Sigmoid colon (tissue), 7 donors: Measurements from ENCODE around the gene POC1B. TPM values are rescaled to one million over a fixed set of nuclear protein-coding genes. Genes with fewer than 3 reads are reported as not detected.
A peak's percentile ranks its signal among the peaks of the same experiment; 100 is the strongest.

Experiments used
- DNase-seq: peaks from one replicate; pipeline ENCODE4 v3.0.0-alpha.2; 2019
- H3K27ac ChIP-seq, 4 donors: fragments of 200-600 bp; sonication (generic); one replicate each; pipeline ENCODE4 v1.5.1; 2016 to 2019; ENCODE audit warnings: mild to moderate bottlenecking in 1 of 4
- H3K27me3 ChIP-seq, 3 donors: fragments of 200-600 bp; sonication (generic); one replicate each; pipeline ENCODE4 v1.5.1; 2019; ENCODE audit warnings: mild to moderate bottlenecking in 1 of 3
- H3K36me3 ChIP-seq, 4 donors: fragments of 200-600 bp; sonication (generic); one replicate each; pipeline ENCODE4 v1.5.1; 2016 to 2019
- H3K4me1 ChIP-seq, 4 donors: fragments of 200-600 bp; sonication (generic); one replicate each; pipeline ENCODE4 v1.5.1; 2017 to 2019
- H3K4me3 ChIP-seq, 4 donors: fragments of 200-600 bp; sonication (generic); one replicate each; pipeline ENCODE4 v1.5.1; 2017 to 2019; ENCODE audit warnings: mild to moderate bottlenecking in 2 of 4, moderate library complexity in 1 of 4
- H3K9me3 ChIP-seq, 4 donors: fragments of 200-600 bp in 3 of 4; sonication (generic) in 3 of 4; one replicate each; pipeline versions ENCODE4 v1.5.1 to v1.6.1; 2013 to 2019
- EP300 ChIP-seq, 4 donors: sonication (generic); formaldehyde crosslinking; IDR thresholded peaks; one replicate each; pipeline ENCODE4 v1.6.1; 2017; ENCODE audit warnings: antibody characterized with exemption in 4 of 4
- POLR2A ChIP-seq, 2 donors: fragments of 450-650 bp; IDR thresholded peaks; one replicate each; pipeline ENCODE4 v1.6.1; 2016; ENCODE audit warnings: antibody characterized with exemption in 2 of 2, mild to moderate bottlenecking in 2 of 2, moderate library complexity in 2 of 2
- POLR2AphosphoS5 ChIP-seq, 4 donors: sonication (generic); formaldehyde crosslinking; IDR thresholded peaks; one replicate each; pipeline ENCODE4 v1.6.1; 2017; ENCODE audit warnings: antibody characterized with exemption in 4 of 4
- WGBS, 2 donors: extraction: QIAGEN DNeasy Blood & Tissue Kit; methylation state at CpG; one replicate each; pipeline ENCODE4 v1.1.7; 2013; 5-methylcytosine and 5-hydroxymethylcytosine counted together
- intact Hi-C: fragments of 100-400 bp; cut with DNase I; formaldehyde crosslinking; loops from one replicate; pipeline ENCODE4 v1.15.1; 2023
- polyA plus RNA-seq, 3 donors: library from polyadenylated mRNA; stranded (reverse); fragments of 200-250 nt; gene quantifications; one replicate each; pipeline ENCODE4 v1.2.3, GENCODE V29; 2013
- total RNA-seq, 4 donors: library from RNA; depleted of rRNA; stranded (reverse); fragments of >200 nt; gene quantifications; one replicate each; pipeline ENCODE4 v1.1.0, GENCODE V29; 2016
- TF ChIP-seq, protein P1 (sequence below), 4 experiments: fragments of 450-650 bp in 3 of 4; fragments of 200-600 bp in 1 of 4; IDR thresholded peaks; one replicate each; pipeline ENCODE4 v1.5.1; 2016 to 2019; ENCODE audit warnings: antibody characterized with exemption in 4 of 4, mild to moderate bottlenecking in 3 of 4, moderate library complexity in 2 of 4
- donor health status: healthy with polysubstance abuse.
- donor health status: Bipolar disorder and iron deficiency.
- donor health status: healthy.

POC1B gene
- total and polyA plus RNA-seq, 7 donors, result 12.5 to 31.7 (median 28.1) TPM

DNA sequence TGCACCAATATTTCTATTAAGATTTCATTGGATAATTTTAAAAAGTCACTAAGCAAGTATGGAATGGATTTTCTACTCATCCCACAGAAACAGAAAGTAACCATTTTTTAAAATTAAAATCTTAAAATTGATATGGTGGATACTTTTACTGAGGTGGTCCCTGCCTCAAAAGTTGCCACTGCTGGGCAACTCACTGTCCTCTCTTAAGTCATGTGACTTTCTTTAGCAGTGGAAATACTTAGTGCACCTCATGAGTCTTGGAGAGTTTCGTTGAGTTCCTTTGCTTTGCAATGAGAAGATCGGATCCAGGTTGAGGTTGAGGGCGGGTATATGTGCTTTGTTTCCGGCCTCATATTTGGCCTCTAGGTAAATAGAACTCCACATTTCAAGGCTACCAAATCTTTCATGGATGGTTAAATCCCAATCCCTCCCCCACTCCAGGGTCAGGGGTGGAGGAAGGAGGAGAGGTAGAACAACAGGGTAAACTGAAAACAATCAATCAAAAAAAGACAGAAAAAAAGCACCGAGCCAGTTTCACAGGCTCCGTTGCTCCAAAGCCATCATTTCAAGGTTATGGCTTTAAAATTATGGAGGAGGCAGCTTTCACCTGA, 134.0 kb downstream of the POC1B start:
- no peaks in the 10 kb centered on the region for H3K27me3 ChIP-seq
- TF ChIP-seq POLR2A (IDR thresholded peaks at IDR 0.05) (no peak), EP300 (IDR thresholded peaks at IDR 0.05) (no peak), POLR2AphosphoS5 (IDR thresholded peaks at IDR 0.05) (no peak)
- TF ChIP-seq, protein P1, sequence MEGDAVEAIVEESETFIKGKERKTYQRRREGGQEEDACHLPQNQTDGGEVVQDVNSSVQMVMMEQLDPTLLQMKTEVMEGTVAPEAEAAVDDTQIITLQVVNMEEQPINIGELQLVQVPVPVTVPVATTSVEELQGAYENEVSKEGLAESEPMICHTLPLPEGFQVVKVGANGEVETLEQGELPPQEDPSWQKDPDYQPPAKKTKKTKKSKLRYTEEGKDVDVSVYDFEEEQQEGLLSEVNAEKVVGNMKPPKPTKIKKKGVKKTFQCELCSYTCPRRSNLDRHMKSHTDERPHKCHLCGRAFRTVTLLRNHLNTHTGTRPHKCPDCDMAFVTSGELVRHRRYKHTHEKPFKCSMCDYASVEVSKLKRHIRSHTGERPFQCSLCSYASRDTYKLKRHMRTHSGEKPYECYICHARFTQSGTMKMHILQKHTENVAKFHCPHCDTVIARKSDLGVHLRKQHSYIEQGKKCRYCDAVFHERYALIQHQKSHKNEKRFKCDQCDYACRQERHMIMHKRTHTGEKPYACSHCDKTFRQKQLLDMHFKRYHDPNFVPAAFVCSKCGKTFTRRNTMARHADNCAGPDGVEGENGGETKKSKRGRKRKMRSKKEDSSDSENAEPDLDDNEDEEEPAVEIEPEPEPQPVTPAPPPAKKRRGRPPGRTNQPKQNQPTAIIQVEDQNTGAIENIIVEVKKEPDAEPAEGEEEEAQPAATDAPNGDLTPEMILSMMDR (IDR thresholded peaks at IDR 0.05), result no peak
- DNase-seq, result no peak
- 94 to 97% methylated on average over 6 of the region's 6 CpGs for WGBS, 2 donors
- H3K4me3 ChIP-seq, result no peak overlapping the region
- no peaks in the 10 kb centered on the region for H3K36me3 ChIP-seq
- H3K9me3 ChIP-seq, result no peaks in the 10 kb centered on the region
- no peaks in the 10 kb centered on the region for H3K4me1 ChIP-seq
- no peak overlapping the region for H3K27ac ChIP-seq
- intact Hi-C loops, result no loop called here

DNA sequence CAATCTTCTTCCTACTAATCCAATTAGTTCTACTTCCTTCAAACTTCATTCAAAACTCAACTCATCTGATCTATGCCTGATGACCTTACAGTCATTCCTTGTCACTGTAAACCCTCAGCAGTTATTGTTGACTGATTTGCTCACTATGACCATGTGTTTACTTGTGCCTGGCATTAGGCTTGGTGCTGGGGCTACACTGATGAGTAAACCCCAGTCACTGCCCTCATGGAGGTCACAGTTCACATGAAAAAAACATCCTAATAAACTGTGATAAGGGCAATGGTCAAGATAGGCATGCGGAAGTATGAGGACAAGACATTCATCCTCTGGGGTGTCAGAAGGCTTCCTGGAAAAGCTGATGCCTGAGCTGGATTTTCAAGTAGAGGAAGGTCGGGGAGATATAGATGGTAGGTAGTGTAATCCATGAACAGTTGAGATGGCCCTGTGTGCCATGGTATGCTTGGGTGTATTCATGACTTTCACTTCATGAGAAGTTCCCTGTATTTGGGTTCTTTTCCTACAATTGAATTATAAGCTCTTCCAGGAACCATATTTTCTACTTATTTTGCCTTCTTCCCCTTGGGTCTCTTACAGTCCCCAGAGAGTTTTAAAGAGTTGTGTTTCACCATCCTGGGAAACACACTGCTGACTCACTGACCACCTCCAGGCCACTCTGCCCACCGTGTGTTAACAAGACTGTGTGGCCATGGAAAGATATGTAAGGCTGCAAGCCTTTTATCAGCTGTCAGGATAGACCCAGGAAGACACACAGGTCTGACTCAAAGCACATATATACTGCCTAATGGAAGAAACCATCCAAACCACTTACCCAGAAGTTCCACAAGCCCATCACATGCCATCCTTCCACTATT, 134.8 kb downstream of the POC1B start:
- WGBS, 2 donors, result 68 to 76% methylated on average over 3 of the region's 3 CpGs
- H3K36me3 ChIP-seq, result no peaks in the 10 kb centered on the region
- TF ChIP-seq EP300 (IDR thresholded peaks at IDR 0.05) (no peak), POLR2A (IDR thresholded peaks at IDR 0.05) (no peak), POLR2AphosphoS5 (IDR thresholded peaks at IDR 0.05) (no peak)
- TF ChIP-seq, protein P1 (IDR thresholded peaks at IDR 0.05), result no peak
- no peaks in the 10 kb centered on the region for H3K9me3 ChIP-seq
- DNase-seq, result no peak
- peak overlapping the region in 3 of 4 donors; percentile 20 to 45 (median 41) for H3K27ac ChIP-seq
- H3K4me1 ChIP-seq, result peaks cover 0 to 3% (median 0%) of the 10 kb centered on the region in 4 donors
- no peaks in the 10 kb centered on the region for H3K27me3 ChIP-seq
- H3K4me3 ChIP-seq, result no peak overlapping the region
- intact Hi-C loops, result no loop called here

DNA sequence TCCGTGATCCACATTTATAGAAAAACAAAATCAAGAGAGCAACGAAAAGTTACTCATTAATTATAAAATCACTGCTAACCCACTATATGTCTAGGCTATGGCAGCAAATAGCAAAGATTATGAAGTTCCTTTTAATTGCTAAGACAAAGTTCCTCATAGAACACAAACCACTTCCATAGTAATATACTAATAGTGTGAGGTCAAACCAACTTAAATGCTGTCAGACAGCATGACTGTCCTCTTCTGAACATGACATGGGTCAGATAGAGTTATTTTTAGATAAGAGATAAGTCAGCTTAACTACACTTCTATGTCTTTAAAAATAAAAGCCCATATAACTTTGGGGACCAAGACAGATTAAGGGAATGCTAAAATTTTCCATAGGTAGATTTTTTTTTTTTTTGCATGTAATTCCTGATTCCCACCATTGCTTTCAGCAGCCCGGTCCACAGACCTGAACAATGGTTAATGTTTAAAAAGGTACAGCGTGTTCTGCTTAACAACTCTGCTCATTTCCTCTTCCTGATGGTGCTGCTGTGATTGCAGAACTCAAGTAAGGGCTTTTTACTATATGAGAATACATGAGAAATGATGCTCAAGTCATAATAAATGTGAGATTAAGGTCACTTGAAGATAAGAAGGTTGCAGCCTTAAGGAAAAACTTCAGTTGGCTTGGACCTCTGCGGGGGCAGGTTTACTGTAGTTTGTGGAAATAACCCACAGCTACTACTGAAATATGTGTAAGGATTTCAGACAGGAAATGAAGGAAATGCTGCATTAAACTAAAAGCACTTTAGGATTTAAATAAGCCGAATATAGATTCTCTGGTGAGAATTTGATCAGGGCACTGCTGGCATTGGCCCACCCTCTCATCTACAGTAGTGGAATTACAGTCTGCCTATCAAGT, 135.8 kb downstream of the POC1B start:
- H3K9me3 ChIP-seq, result no peaks in the 10 kb centered on the region
- TF ChIP-seq, protein P1 (IDR thresholded peaks at IDR 0.05), result no peak
- TF ChIP-seq EP300 (IDR thresholded peaks at IDR 0.05), result peak in 1 of 4 donors; percentile 53
- no peak for TF ChIP-seq POLR2A (IDR thresholded peaks at IDR 0.05)
- peak in 1 of 4 donors; percentile 49 for TF ChIP-seq POLR2AphosphoS5 (IDR thresholded peaks at IDR 0.05)
- DNase-seq, result no peak
- intact Hi-C loops, result no loop called here
- H3K4me3 ChIP-seq, result no peak overlapping the region
- H3K4me1 ChIP-seq, result peaks cover 0 to 11% (median 2%) of the 10 kb centered on the region in 4 donors
- peak overlapping the region; percentile 30 to 47 (median 38) for H3K27ac ChIP-seq
- H3K27me3 ChIP-seq, result no peaks in the 10 kb centered on the region
- no peaks in the 10 kb centered on the region for H3K36me3 ChIP-seq
- 12 to 32% methylated on average over 6 of the region's 6 CpGs for WGBS, 2 donors

DNA sequence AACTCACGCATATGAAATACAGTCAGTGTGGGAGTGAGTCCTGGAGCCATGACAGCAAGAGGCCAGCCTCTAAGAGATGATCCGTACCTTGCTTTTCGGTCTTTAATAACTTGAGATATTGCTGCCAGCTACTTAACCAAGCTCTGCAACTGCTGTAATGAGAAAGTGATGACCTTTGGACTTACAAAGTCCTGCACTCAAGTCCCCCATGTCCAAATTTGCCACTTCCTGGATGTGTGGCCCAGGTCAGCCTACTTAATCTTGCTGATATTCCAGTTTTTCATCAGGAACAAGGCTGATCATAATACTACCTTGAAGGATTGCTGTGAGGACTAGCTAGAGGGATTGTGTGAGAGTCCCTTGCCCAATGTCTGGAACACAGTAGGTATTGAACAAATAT, 139.7 kb downstream of the POC1B start:
- H3K4me3 ChIP-seq, result no peak overlapping the region
- no peaks in the 10 kb centered on the region for H3K36me3 ChIP-seq
- H3K9me3 ChIP-seq, result no peaks in the 10 kb centered on the region
- 18 to 61% methylated on average over 3 of the region's 3 CpGs for WGBS, 2 donors
- peak overlapping the region in 1 of 4 donors; percentile 83 for H3K27ac ChIP-seq
- H3K27me3 ChIP-seq, result no peaks in the 10 kb centered on the region
- peaks cover 0 to 39% (median 22%) of the 10 kb centered on the region in 4 donors for H3K4me1 ChIP-seq
- no peak for DNase-seq
- TF ChIP-seq EP300 (IDR thresholded peaks at IDR 0.05), result no peak
- TF ChIP-seq POLR2AphosphoS5 (IDR thresholded peaks at IDR 0.05), result no peak
- TF ChIP-seq, protein P1 (IDR thresholded peaks at IDR 0.05), result no peak
- TF ChIP-seq POLR2A (IDR thresholded peaks at IDR 0.05), result no peak
- intact Hi-C loops, result no loop called here
